Central memory CD8-positive, alpha-beta T cell (primary cell): Measurements from ENCODE around the gene TMEM170A.
"Not testable (repeated sequence)": the region's sequence is repeated elsewhere in the genome, so short reads cannot be mapped to it uniquely, and the experiment has no call there.

Experiments used
- ATAC-seq: fragments of 150-1000 bp; cut with Tn5 transposase; replicated peaks from 2 replicates; pipeline ENCODE4 v1.10.0; 2022; ENCODE audit warnings: mild to moderate bottlenecking, moderate FRiP score, moderate number of reproducible peaks; ENCODE audit not compliant: poor library complexity, severe bottlenecking; ENCODE audit errors: extremely low read depth
- DNase-seq, 2 donors: peaks; one replicate each; pipeline ENCODE4 v3.0.0; 2021; ENCODE audit warnings: low spot score in 2 of 2
- H3K27ac Mint-ChIP-seq: one replicate; pipeline ENCODE4 v1.8.0; 2022; ENCODE audit warnings: low read depth, mild to moderate bottlenecking, moderate library complexity, mixed read lengths
- H3K27me3 Mint-ChIP-seq: one replicate; pipeline ENCODE4 v1.8.0; 2022; ENCODE audit warnings: mixed read lengths
- H3K36me3 Mint-ChIP-seq: one replicate; pipeline ENCODE4 v1.8.0; 2022; ENCODE audit warnings: mild to moderate bottlenecking, moderate library complexity, mixed read lengths; ENCODE audit not compliant: insufficient read depth
- H3K4me1 Mint-ChIP-seq: one replicate; pipeline ENCODE4 v1.8.0; 2022; ENCODE audit warnings: mixed read lengths
- H3K4me3 Mint-ChIP-seq: one replicate; pipeline ENCODE4 v1.8.0; 2022; ENCODE audit warnings: mild to moderate bottlenecking, moderate library complexity, mixed read lengths
- H3K9me3 Mint-ChIP-seq: one replicate; pipeline ENCODE4 v1.8.0; 2022; ENCODE audit warnings: mixed read lengths

The TMEM170A gene

DNA sequence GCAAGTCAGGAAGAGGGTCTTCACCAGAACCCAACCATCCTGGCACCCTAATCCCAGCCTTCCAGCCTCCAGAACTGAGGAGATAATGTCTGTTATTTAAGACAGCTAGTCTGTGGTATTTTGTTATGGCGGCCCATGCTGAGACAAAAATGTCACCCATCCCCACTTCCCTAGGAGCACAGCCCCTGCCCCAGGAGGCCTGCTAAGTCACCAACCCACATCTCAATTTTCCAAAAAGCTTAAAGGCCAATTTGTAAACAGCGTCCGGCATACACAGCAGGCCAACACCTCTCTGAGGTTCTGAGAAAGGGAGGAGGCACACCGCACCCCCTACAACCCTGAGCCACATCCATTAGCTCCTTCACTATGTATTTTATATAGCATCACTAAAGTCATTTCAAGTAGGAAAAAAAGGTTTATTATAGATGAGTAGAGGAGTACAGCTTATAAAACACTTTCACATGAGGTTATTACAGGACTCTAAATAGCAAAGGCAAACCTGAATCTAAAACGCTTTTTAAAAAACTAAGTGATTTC, 6.9 kb downstream of the TMEM170A start:
- Mint-ChIP-seq H3K4me1 (peaks cover 81% of the 10 kb centered on the region), H3K27me3 (no peaks in the 10 kb centered on the region), H3K4me3 (no peak overlapping the region), H3K9me3 (no peaks in the 10 kb centered on the region), H3K36me3 (peaks cover 11% of the 10 kb centered on the region), H3K27ac (peak overlapping the region; percentile 41)
- DNase-seq = no peak
- ATAC-seq = no peak

DNA sequence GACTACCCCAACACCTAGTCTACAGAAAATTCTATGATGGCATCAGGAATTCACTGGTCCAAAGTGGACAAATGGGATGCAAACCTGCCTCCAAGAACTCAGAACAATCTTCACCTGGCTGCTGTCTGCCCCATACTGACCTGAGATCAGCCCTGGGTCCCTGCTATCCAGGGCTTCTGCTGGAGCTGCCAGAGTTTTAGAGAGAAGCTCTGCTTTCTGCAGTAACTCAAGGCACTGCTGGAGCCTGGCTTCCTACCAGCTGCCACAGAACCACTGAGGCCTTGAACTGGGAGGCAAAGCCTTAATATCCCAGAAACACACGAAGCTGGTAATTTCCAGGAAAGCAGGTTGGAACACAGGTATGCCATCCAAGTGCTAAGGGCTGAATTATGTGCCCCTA, 7.5 kb downstream of the TMEM170A start:
- H3K36me3 Mint-ChIP-seq = peaks cover 13% of the 10 kb centered on the region
- no peak for ATAC-seq
- peaks cover 80% of the 10 kb centered on the region for H3K4me1 Mint-ChIP-seq
- no peaks in the 10 kb centered on the region for H3K9me3 Mint-ChIP-seq
- H3K27ac Mint-ChIP-seq = peak overlapping the region; percentile 45
- no peaks in the 10 kb centered on the region for H3K27me3 Mint-ChIP-seq
- no peak overlapping the region for H3K4me3 Mint-ChIP-seq
- DNase-seq = no peak

DNA sequence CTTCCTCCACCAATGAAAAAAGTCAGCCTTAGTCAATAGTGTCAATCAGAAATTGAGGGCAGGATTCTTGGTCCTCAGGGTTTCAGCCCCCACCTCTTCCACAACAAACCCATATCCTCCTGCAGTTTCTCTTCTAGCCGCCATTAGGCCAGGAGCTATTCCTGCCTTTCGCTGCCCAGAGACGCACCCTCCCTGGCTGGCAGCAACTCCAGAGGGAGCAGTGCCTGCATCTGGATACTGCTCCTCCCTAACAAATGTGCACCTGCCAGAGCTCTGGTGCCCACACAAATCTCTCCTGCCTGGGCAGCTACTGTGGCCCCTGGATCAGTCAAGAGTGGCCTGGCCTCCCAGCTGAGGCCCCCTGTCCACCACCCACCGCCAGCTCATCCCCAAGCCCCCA, 8.0 kb downstream of the TMEM170A start:
- peak overlapping the region; percentile 45 for H3K27ac Mint-ChIP-seq
- not testable (repeated sequence) for ATAC-seq, DNase-seq, H3K4me3 Mint-ChIP-seq, H3K9me3 Mint-ChIP-seq, H3K27me3 Mint-ChIP-seq
- H3K4me1 Mint-ChIP-seq = peaks cover 79% of the 10 kb centered on the region
- peaks cover 15% of the 10 kb centered on the region for H3K36me3 Mint-ChIP-seq

DNA sequence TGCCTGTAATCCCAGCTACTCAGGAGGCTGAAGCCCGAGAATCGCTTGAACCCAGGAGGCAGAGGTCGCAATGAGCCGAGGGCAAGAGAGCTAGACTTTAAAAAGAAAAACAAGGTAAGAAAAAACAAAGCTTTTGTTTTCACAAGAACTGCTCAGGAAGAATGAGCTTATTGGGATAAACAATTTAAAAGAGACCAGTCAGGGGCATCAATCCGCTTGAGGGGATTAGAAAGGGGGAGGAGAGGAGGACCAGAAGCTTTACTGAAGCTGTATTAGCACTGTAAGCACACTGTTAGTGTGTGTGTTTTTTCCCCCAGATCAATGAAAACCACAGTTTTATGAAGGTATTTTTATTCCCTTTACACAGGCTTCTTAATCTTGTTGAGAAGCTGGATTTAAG, 8.8 kb downstream of the TMEM170A start:
- H3K4me3 Mint-ChIP-seq = no peak overlapping the region
- DNase-seq = no peak
- H3K4me1 Mint-ChIP-seq = peaks cover 74% of the 10 kb centered on the region

DNA sequence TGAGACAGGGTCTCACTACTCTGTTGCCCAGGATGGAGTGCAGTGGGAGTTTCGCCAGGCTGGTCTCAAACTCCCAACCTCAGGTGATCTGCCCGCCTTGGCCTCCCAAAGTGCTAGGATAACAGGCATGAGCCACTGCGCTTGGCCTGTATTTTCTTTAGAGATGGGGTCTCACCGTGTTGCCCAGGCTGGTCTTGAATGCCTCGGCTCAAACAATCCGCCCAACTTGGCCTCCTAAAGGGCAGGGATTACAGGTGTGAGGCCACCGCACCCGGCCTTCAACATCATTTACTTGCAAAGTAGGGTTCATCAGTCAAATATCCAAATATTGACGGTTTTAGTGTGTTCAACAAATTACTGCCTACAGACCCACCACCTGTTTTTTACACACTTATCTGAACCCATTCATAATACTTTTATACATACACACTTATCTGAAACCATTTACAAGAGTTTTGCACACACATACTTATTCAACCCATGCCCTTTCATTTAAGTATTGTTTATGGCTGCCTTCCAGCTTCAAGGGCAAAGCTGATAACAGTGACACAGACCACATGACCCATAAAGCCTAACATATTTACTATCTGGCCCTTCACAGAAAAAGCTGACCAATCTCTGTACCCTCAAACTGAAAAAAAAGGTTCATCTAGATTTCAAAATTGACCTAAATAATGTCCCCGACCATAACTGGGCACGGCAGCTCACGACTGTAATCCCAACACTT, 11.9 kb downstream of the TMEM170A start:
- no peak overlapping the region for H3K27ac Mint-ChIP-seq
- H3K4me1 Mint-ChIP-seq = peaks cover 45% of the 10 kb centered on the region

More for the DNA sequence above, 8.8 kb downstream of the TMEM170A start:
- H3K27ac Mint-ChIP-seq = no peak overlapping the region
- no peaks in the 10 kb centered on the region for H3K27me3 Mint-ChIP-seq
- H3K36me3 Mint-ChIP-seq = peaks cover 21% of the 10 kb centered on the region
- ATAC-seq = no peak
- H3K9me3 Mint-ChIP-seq = no peaks in the 10 kb centered on the region

DNA sequence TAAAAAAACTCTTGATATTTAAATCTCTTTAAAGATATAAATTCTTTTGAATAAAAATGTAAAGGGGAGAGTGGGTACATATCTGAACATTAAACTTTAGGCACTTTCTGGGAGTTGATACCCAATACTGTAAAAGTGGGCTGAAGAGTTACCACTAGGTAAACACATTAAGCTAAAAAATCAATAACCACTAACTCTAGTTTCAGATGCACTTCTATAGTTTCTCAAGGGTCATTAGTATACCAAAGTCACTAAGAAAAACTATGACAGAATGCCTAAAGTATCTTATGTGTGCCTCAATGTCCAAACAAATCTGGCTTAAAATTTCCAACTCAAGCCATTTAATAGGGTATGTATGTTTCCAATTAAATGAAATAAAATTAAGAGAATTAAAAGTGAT, 18.1 kb downstream of the TMEM170A start:
- Mint-ChIP-seq H3K4me3 (no peak overlapping the region), H3K27ac (no peak overlapping the region), H3K27me3 (no peaks in the 10 kb centered on the region), H3K36me3 (peaks cover 30% of the 10 kb centered on the region), H3K4me1 (peaks cover 2% of the 10 kb centered on the region), H3K9me3 (no peaks in the 10 kb centered on the region)
- DNase-seq = no peak
- ATAC-seq = no peak

More for the DNA sequence above, 11.9 kb downstream of the TMEM170A start:
- DNase-seq (no peak), ATAC-seq (no peak)
- no peak overlapping the region for H3K4me3 Mint-ChIP-seq
- peaks cover 34% of the 10 kb centered on the region for H3K36me3 Mint-ChIP-seq
- H3K27me3 Mint-ChIP-seq = no peaks in the 10 kb centered on the region
- H3K9me3 Mint-ChIP-seq = no peaks in the 10 kb centered on the region

DNA sequence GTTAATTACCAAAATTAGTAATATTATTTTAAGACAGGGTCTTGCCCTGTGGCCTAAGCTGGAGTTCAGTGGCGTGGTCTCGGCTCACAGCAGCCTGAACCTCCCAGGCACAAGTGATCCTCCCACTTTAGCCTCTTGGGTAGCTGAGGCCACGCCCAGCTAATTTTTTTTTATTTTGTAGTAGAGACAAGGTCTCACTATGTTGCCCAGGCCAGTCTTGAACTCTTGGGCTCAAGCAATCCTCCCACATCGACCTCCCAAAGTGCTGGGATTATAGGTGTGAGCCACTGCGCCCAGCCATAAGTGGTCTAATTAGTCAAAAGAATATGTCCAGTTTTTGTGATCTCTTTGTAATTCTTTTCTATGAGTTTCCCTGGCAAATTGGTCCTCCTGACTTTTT, 19.2 kb downstream of the TMEM170A start:
- H3K27me3 Mint-ChIP-seq = no peaks in the 10 kb centered on the region
- H3K4me1 Mint-ChIP-seq = no peaks in the 10 kb centered on the region
- DNase-seq (no peak), ATAC-seq (no peak)
- H3K4me3 Mint-ChIP-seq = no peak overlapping the region
- no peak overlapping the region for H3K27ac Mint-ChIP-seq
- H3K9me3 Mint-ChIP-seq = no peaks in the 10 kb centered on the region
- H3K36me3 Mint-ChIP-seq = peaks cover 24% of the 10 kb centered on the region

DNA sequence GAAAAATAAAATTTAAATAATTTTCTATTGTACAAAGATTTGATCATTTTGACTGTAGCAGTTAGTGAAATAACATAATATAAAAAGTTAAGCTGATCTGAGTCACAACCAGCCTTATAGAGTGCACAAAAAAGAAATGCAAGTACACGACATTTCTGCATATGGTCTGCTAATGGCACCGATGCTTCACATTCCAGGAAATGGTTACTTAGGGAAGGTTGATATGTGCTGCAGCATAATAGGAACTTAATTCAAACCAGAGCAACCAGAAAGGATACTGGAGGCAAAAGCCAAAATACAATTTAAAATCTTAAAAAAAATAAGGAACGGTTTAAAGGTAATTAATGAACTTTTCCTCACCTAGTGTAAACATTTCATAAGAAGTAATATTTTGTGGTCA, 21.2 kb downstream of the TMEM170A start:
- DNase-seq (no peak), ATAC-seq (no peak)
- Mint-ChIP-seq H3K4me3 (no peak overlapping the region), H3K27ac (no peak overlapping the region), H3K9me3 (no peaks in the 10 kb centered on the region), H3K27me3 (no peaks in the 10 kb centered on the region), H3K4me1 (no peaks in the 10 kb centered on the region), H3K36me3 (peaks cover 17% of the 10 kb centered on the region)

DNA sequence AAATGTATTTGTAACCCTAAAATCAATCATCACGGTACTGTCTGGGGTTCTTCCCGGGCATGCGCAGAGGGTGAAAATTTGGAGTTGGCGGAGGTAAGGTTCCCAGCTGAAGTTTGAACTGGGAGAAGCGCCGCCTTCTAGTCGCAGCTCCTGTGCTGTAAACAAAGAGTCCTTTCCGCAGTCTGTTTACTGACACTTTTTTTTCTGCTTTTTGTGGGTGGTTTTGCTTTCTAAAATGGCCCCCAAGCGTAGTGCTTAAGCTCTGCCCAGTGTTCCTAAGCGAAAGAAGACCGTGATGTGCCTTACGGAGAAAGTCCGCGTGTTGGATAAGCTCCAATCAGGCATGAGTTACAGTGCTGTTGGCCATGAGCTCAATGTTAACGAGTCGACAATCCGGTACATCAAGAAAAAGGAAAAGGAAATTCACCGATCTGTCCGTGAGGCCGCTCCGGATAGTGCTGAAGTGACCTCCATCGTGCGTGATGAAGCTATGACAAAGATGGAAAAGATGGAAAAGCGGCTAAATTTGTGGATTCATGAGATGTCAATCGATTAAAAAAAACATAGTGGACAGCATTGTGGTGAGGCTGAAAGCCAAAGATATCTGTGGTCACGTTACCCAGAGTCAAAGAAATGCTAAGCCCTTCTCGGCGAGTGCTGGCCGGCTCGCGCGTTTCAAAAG, 30.6 kb downstream of the TMEM170A start:
- Mint-ChIP-seq H3K4me1 (peaks cover 30% of the 10 kb centered on the region), H3K27ac (peak overlapping the region; percentile 95), H3K9me3 (no peaks in the 10 kb centered on the region), H3K36me3 (peaks cover 26% of the 10 kb centered on the region), H3K4me3 (peak overlapping the region; percentile 93), H3K27me3 (no peaks in the 10 kb centered on the region)
- DNase-seq (no peak), ATAC-seq (peak; percentile 75)

DNA sequence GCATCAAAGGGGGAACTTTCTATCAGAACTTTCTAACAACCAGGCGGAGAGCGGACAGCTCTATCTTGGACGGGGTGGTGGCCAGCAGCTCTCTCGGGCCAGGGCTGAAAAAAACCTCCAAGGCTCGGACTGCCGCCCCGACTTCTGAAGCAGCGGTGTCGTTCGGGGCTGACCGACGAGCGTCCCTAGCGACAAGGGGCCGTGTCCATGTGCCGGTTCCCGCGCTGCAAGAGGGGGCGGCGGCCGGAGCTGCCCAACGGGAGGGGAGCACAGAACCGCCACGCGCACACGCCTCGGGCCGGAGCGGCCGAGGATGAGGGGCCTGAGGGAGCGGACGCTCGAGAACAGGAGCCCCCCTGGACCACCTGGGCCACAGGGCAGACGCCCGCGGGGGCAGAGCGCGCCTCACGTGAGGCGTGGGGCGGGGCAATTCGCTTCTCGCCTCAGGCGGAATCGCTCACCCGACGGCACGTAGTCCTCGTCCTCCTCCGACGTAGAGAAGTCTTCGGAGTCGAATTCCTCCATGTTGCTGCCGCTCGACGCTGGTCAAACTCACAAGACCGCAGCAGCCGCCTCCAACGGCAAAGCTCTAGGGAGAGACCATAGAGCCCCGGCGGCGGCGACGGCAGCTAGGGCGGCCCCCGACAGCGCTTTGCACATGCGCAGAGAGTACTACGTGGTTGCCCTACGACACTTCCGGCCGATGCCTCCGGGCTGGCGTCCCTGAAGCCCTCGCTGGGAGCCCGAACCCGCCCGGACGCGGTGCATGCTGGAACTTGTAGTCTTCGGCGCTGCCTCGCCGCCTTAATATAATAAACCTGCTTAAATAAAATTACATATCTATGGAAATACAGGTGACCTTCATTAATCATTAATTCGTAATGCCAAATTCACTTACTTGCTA, 31.4 kb downstream of the TMEM170A start, which contains the start of gene CFDP1:
Gene CFDP1 (minus strand): TSS at position 676 of the 904 bp plus-strand sequence. CDS start 151 bp downstream, at position 525.
- peaks cover 38% of the 10 kb centered on the region for H3K4me1 Mint-ChIP-seq
- peak within 1 kb of the TSS; percentile 93 for H3K4me3 Mint-ChIP-seq
- H3K27me3 Mint-ChIP-seq = no peaks in the 10 kb centered on the region
- peak; percentile 92 to 94 for DNase-seq
- no peaks in the 10 kb centered on the region for H3K9me3 Mint-ChIP-seq
- peak; percentile 87 for ATAC-seq
- peaks cover 29% of the 10 kb centered on the region for H3K36me3 Mint-ChIP-seq
- H3K27ac Mint-ChIP-seq = peak within 1 kb of the TSS; percentile 95

DNA sequence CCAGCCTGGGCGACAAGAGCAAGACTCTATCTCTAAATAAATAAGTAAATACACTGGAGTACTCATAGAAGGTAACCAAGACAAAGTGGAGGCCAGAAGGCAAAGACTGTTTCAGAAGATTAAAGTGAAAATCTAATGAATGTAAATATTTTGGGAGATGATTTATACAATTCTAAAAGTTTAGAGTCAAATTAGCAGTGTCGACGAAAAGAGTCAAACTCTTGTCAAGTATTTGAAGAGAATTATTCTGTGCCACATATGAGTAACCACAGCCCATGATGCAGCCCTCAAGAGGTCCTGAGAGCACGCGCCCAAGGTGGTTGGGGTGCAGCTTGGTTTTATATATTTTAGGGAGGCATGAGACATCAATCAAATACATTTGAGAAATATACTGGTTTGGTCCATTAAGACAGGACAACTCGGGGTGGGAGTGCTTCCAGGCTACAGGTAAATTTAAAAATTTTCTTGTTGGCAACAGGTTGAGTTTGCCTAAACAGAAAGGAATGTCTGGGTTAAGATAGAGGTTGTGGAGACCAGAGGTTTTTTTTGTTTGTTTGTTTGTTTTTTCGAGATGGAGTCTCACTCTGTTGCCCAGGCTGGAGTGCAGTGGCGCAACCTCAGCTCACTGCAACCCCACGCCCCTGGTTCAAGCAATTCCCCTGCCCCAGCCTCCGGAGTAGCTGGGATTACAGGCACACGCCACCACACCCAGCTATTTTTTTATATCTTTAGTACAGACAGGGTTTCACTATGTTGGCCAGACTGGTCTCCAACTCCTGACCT, 34.7 kb downstream of the TMEM170A start:
- ATAC-seq (no peak), DNase-seq (no peak)
- peaks cover 30% of the 10 kb centered on the region for H3K36me3 Mint-ChIP-seq
- H3K9me3 Mint-ChIP-seq = no peaks in the 10 kb centered on the region
- peaks cover 45% of the 10 kb centered on the region for H3K4me1 Mint-ChIP-seq
- H3K4me3 Mint-ChIP-seq = no peak overlapping the region
- peak overlapping the region; percentile 29 for H3K27ac Mint-ChIP-seq
- no peaks in the 10 kb centered on the region for H3K27me3 Mint-ChIP-seq
